Stimulated activated CD8-positive, alpha-beta memory T cell treated with anti-CD3 and anti-CD28 coated beads, Interleukin-12 subunit alpha, Interleukin-12 subunit beta, amount 100 ng/mL, for 4 hours (primary cell): ENCODE measurements around the gene SMCO4.
"Not testable (repeated sequence)": the region's sequence is repeated elsewhere in the genome, so short reads cannot be mapped to it uniquely, and the experiment has no call there.

Experiments
- DNase-seq: peaks from one replicate; pipeline ENCODE4 v3.0.0-alpha.2; 2020; ENCODE audit warnings: low read depth

The SMCO4 gene

GRCh38 chr11:93476796-93477195 is 66.4 kb downstream of the SMCO4 start:
- DNase-seq = no peak

- DNase-seq = no peak
These were observed 69.1 kb downstream of the SMCO4 start for GRCh38 chr11:93474123-93474522.

GRCh38 chr11:93468290-93468689 is 74.9 kb downstream of the SMCO4 start:
- no peak for DNase-seq

- DNase-seq = no peak
These were observed 76.1 kb downstream of the SMCO4 start for GRCh38 chr11:93467054-93467453.

- DNase-seq = no peak
These were observed 78.2 kb downstream of the SMCO4 start for GRCh38 chr11:93464927-93465540.

- not testable (repeated sequence) for DNase-seq
These were observed 79.5 kb downstream of the SMCO4 start for GRCh38 chr11:93463666-93464065.

GRCh38 chr11:93458286-93458685 is 84.9 kb downstream of the SMCO4 start:
- DNase-seq = no peak

GRCh38 chr11:93444617-93445073 is 98.5 kb downstream of the SMCO4 start:
- DNase-seq = peak; percentile 5

GRCh38 chr11:93443232-93443631 is 100.0 kb downstream of the SMCO4 start:
- not testable (repeated sequence) for DNase-seq

- DNase-seq = no peak
These were observed 110.9 kb downstream of the SMCO4 start for GRCh38 chr11:93432247-93432646.
